DND-41 (cell line): ENCODE data around the gene CAPN12.
"Not testable (repeated sequence)": the region's sequence is repeated elsewhere in the genome, so short reads cannot be mapped to it uniquely, and the experiment has no call there.

ENCODE experiments used
- CTCF ChIP-seq: IDR thresholded peaks from 2 replicates; pipeline ENCODE4 v1.5.1; 2012; ENCODE audit warnings: borderline replicate concordance, low read length, moderate library complexity, mild to moderate bottlenecking; ENCODE audit not compliant: poor library complexity, severe bottlenecking; ENCODE audit errors: extremely low read depth
- EZH2 ChIP-seq: IDR thresholded peaks from 3 replicates; pipeline ENCODE4 v1.6.1; 2012; ENCODE audit warnings: borderline replicate concordance, low read depth, mild to moderate bottlenecking, moderate library complexity, low read length, inconsistent platforms; ENCODE audit not compliant: severe bottlenecking

GRCh38 chr19:38771569-38771968, 27.3 kb upstream of the CAPN12 start:
- TF ChIP-seq CTCF, EZH2: not testable (repeated sequence)
